NCI-H1092 treated with DMSO at 0.1 percent for 48 hours (cell line): Measurements from ENCODE around the gene DSC2.

Source experiments
- DNase-seq: peaks from one replicate; lab custom pipeline; 2025; lab: John Stamatoyannopoulos, UW

The DSC2 gene

DNA sequence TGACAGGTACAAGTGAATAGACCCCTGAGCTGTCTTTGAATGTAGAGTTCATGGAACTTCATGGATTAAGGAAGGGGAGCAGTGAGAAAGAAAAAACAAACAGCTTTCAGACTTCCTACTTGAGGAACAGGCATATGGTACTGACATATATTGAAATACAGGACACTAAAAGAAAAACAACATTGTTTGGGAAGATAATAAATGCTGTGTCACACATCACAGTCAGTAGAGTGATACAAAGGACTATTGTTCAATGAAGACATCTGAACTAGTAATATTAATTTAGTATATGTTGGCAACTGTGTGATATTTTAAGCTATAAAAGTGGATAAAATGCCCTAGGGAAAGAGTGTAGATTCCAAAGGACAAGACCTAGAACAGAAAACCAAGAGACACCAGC is 3.3 kb downstream of the DSC2 start:
- DNase-seq = no peak

DNA sequence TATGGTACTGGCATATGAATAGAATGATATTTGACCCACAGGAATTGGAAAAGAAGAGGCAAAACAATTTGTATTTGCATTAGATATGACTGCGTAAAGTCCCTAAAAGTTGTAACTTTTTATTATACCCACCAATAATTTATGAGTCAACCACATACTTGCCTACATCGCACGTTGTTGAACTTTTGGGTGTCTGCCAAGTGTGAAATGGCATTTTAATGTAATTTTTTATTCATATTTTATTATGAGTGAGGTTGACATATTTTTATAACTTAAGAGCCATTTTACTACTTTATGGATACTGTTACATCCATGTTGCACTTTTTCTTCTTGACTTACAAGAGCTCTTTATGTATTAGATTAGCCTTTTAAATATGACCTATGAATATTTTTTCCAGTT is 4.6 kb downstream of the DSC2 start:
- no peak for DNase-seq

DNA sequence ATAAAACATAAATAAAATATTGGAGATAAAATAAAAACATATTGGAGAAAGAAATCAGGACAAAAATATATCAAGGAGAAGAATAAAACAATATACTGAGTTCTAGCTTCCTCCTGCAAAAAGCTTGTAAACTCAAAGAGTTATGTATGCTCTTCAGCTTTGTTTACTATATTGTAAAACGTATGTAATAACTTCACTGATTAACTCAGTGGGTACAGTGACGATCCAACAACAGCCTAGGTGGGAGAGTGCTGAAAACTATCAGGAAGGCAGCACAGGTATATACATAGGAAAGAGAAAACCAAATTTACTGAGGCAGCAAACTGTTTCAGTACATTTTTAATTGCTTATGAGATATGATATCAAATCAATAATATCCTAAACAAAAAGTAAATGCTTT is 8.3 kb downstream of the DSC2 start:
- DNase-seq = no peak

DNA sequence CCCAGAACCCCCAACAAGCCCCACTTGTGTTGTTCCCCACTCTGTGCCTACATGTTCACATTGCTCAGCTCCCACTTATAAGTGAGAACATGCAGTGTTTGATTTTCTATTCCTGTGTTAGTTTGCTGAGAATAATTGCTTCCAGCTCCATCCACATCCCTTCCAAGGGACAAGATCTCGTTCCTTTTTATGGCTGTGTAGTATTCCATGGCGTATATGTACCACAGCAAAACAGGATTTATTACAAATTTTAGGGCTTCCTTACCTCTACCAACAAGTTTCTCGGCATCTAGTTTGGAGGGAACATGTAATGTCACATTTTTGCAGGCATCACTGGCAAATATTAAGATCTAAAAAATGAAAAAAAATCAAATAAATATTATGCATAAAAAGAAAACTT is 8.9 kb downstream of the DSC2 start:
- no peak for DNase-seq

DNA sequence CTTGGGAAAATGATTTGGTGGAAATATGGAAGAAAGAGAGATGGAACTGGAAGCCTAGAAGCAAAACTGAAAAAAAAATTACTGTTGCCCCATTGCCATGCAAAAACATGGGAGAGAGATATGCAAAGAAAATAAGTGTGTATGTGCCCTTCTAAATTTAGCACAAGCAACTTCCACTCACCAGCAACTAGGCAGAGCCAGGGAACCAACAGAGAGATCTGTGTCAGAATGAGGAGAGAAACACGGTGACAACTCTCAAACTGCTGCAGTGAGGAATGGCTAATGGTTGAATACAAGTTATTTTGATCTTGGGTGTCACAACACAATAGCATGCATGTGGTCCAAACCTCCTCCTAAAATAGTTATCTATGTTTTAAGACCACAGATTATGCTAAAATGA is 10.9 kb downstream of the DSC2 start:
- DNase-seq = no peak

DNA sequence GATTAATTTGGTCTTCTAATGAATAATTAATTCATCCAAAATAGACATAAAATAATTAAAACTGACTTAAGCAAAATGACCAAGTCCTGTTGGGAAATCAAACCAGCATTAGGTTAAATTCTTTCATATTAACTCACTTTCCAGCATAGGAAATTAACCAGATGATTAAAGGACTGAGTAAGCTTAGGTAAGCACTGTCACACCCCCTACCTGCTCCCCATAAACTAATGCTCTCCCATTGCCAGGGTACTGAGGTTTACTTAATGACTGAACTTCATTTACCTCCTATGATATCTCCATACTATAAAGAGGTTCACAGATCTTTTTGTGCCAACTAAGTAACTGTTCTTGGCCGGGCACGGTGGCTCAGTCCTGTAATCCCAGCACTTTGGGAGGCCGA is 13.7 kb downstream of the DSC2 start:
- DNase-seq = no peak

DNA sequence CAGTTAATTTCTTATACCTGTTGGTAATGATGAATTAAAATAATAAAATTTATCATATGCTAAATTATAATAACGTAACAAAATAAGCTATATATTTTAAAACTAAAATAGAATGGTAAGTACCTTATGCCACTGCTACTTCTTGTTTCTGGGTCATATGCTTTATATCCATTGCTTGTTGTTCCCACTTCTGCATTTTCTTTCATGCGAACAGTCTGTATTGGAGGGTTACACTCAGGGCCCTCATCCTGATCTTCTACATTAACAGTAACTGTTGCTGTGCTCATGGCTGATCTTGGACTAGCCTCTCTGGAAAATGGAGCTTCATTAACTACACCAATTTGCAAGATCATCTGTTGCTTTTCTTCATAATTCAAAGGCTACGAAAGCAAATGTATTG is 22.2 kb downstream of the DSC2 start:
- no peak for DNase-seq

DNA sequence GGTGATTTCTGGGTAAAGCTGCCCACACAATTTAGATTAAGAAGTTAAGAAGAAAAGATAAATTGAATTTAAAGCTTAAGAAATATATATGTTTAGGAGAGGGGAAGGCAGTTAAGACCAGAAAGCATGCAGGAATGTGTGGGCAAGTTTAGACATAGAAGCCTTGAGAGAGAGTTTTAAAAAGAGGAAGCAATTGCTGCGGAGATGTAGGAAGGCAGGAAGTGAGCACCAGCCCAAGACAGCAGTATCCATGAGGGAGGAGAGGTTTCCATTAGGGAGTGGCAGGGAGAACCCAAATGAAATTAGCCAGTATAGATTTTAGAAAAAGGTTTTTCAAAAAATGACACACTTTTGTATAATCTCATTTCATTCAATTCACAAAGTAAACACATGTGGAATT is 24.3 kb downstream of the DSC2 start:
- no peak for DNase-seq

DNA sequence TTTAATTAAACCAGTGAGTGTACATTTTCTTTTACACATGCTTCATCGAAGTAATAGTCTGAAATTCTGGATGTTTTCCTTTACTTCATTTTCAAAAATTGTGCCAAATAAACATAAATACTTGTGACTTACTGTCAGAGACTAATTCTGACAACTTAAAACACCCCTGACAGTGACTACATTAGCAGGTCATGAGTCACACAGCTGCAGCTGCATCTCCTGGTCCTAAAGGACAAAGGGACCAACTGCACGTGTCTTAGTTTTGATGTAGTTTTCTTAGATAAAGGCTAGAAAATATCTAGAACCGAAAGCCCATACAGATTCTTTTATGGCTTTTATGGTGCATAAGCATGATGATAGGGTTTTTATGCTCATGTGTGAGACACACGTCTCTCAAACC is 30.0 kb downstream of the DSC2 start:
- DNase-seq = no peak

DNA sequence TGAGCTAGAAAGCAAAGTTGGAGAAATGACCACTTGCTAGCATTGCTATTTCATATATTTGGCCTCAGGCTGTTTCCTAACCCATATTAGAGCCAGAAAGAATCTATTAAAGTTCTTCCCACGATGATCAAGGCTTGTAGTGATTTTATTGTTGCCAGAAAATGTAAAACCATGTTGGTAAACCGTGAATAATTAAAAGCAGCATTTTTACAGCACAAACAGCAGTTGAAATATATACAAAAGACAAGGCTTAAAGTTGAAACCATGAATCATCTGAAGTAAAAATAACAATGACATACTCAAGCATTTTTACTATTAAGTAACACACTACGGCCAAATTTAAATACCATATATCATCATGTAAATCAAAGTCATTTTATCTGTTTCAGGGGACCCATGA is 32.0 kb downstream of the DSC2 start:
- DNase-seq = no peak

DNA sequence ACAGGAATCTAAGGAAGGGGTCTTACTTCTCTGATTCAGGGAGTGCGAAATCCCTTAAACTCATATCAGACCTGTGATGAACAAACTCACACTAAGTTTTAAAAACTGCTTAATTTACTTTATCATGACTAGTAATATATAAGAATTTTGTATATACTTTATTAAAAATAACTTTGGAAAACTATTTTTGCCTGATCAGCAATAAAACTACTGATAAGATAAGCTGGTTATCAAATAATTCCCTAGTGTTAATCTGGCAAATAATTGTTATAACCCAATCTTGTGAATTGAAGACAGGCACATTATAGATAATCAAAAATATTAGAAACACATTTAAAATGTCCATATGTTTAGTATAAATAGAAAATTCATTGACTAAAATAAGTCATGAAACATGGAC is 36.0 kb downstream of the DSC2 start:
- no peak for DNase-seq

DNA sequence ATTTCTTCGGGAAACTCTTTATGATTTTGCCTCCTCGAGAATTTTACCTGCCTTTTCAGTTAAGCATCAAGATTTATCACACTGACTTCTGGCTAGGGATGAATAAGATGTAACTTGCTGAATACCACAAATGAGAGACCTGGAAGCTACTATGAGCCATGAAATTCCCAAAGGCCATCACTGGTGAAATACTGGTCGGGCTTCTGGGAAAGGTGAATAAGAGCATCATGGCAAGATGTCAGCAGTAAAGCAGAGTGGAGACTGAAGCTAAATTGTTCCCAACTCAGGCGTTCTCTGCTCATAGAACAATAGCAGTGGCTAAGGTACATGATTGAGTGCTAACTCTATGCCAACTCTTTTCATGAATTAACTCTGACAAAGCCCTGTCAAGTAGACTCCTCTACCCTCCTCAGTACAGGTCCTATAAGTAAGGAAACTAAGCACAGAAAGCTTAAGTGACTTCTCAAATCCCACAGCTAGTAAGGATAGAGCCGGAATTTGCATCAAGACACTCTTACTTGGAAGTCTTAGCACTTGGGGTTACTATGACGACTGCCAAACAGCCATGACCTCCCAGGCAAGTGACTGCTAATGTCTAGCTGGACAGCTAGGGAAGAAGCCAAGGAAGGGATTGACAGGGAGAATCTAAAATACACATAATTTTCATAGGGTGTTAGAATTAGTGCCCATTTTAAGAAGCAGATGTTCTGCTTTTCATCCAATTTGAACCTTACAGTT is 37.0 kb downstream of the DSC2 start:
- no peak for DNase-seq

DNA sequence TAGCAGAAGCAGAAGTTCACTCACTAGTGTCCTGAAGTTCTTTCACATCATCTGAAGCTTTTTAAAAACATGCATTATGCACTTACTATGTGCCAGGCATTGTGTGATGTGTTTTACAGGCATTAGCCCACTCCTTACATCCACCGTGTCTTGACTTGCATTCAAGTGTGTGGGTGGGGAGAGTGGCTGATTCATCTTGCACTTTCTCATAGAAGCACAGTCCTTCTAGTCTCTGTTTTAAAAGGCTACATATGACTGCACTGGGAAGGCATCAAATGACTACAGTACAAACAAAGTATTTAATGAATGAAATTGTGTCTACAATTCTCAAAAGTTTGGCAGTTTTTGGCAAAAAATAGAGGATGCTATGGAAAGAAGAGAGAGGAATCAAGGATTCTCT is 38.1 kb downstream of the DSC2 start:
- no peak for DNase-seq

DNA sequence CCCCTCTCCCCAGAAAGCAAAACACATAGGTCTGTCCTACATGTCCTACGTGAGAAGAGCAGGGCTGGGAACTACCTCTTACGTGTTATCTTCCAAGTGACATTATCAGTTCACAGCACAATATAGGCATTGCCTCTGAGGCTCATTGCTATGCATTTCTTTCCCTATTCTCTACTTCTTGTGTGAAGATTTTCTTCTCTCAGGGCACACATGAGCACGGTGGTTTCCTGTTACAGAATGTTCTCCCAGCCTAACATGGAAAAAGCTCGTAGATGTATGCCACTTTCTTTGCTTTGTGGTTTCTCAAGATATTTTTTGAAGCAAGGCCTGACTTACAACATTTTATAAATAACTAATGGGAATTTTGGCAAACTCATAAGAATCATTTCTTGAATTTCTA is 40.3 kb downstream of the DSC2 start:
- DNase-seq = no peak

DNA sequence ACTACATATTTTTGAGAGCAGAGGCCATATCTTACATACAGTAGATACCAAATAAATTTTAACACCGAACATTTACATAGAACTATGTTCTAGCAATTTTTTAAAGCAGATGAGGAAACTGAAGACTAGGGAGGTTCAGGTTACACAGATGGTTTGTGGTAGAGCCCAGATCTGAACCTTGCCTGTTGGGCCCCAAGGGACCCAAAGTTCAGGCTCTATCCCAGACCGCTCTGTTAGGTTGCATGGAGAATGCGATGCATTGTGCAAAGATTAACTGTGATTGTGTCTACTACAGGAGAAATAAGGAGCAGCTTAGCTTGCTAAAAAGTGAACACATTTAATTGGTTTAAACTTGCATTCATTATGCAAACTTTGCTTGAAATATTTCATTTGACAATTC is 43.3 kb downstream of the DSC2 start:
- DNase-seq = no peak

DNA sequence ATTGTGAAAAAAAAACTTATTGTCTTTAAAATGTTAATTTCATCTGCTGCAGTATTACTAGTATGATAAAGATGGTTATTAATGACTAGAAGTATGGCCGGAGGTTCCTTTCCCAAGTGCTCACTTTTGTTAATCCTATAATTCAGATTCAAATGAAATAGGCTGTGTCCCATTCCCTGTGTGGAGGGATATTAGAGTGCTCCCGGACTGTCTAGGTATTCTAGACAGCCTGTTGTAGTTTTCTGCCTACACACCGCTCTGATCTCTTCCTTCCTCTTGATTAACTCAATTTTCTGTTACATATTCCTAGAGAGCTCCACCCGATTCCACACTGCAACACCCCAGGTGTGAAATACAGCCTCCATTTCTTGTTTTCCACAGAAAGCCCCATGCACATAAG is 44.3 kb downstream of the DSC2 start:
- no peak for DNase-seq

DNA sequence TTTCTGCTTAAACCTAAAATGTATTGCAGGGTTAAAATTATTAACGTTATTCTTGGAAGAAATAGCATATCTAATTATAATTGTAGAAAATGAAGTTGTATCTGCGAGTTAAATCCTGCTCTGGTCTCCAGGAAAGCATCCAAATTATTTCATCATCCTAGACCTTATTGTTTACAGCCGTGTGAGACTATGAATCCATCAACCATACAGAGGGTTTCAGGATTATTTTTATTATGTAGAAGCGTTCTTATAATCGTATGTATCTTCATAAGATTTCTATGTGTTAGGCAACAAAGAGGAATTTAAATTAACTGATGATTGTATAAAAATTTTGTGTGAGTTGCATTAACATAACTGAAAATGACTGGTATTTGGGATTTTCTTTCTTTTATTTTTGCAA is 45.2 kb downstream of the DSC2 start:
- DNase-seq = no peak

DNA sequence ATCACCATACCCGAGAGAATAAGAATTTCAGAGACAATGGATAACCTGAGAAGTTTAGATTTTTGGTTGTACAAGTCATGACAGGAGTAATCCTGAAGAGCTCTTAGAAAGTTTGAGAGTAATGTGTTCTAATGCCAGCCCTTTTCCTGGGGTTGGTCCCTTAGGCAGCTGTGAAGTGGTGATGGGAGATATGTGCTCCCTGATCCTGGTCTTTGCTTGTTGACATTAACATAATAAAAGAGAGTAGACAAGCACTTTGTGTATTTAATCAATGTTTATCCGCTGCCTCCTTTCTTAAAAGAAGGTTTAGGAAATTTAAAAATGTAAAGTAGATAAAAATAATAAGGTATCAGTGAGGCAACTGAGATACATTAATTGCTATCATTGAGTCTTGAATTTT is 45.9 kb downstream of the DSC2 start:
- no peak for DNase-seq

DNA sequence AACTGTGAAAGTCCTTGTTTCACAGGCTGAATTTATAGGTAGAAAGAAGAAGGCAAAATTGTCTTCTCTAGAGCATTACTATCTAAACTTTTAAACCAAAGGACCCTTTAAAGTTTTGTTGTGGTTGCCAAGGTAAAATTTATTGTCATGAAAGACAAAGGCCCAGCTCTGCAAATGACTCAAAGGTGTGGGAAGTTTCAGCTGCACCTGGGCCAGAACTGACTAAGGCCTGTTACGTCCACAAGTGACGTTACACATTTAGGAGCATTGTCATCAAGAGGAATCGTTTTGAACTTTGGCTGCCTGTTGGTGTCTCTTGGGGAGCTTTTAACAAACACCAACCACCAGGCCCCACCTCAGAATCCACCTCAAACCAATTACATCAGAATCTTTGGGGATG is 51.6 kb downstream of the DSC2 start:
- no peak for DNase-seq

DNA sequence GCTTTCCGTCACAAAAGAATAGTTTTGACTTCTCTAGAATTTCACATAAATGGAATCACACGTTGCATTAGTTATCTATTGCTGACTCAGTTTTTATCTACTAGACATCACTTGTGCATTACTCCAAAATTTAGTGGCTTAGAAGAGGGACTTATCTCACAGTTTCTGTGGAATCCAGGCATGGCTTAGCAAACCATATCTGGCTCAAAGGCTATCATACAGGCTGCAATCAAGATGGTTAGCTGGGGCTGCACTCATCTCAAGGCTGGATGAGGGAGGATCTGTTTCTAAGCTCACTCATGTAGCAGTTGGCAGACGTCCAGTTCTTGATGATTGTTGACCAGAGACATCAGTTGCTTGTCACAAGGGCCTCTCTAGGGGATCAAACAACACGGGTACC is 53.0 kb downstream of the DSC2 start:
- no peak for DNase-seq

DNA sequence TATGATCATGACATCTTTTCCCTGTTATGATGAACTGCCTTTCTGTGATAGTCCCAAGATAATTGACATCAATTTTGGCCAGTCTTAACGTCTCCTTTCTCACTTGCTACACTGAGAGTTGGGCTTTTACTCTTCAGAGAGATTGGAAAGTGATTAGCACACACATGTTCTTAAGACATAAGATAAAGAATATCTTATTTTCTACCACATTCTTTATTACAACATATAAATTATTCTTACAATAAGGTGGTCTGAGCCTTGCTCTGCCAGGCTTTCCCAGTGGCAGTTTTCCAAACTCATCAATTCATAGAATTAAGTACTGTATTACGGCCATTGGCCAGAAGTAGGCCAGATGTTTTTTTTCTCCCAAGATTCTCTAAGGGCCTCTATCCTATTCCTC is 54.0 kb downstream of the DSC2 start:
- no peak for DNase-seq

DNA sequence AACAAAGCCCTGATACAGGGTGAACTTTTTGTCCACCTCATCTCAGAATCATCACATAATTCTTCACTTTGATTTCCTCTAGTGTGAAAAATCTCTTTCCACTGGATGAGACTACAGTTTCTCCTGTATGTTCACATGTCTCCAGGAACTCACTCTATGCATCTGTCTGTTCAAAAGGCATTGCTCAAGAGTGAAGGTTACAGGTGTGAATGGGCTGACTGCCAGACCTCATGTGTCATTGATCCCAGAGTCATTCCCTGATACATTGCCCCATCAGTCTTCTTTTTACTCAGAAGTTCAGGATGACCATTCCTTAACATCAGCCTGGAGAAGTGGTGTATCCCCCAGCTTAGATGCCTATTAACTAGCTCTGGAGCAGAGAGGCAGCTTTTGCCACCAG is 55.3 kb downstream of the DSC2 start:
- DNase-seq = no peak

DNA sequence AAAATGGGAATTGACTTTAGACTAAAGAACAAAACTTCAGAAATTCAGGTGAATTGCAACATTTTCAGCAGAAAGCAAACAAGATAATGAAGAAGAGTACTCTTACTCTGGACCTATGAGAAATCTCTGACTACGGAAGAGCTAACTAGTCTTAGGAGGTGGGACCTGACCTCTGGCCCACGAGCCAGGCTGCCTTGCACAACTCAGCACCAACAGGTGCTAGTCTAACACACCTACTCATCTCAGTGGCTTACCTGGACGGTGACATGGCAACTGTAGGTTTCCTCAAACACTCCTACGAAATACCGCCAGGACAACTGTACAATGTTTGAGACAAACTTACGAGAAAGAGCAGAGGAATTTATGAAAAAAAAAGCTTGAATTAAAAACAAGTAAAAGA is 56.6 kb downstream of the DSC2 start:
- DNase-seq = no peak

DNA sequence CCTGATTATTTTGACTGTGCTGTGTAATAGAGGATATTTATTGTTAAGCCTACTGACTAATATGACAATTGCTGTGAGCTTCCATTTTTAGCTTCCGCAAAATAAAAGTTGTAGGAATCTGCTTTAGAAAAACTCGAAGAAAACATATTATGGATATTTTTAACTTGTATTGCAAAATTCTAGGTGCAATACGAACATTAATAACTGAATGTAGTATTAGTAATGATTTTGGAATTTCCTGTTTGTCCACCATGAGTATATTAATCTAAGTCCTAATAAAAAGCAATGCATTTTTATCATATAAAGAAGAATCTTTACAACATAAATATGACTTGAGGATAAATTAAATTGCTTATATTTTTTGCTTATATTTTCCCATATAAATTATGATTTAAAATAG is 57.3 kb downstream of the DSC2 start:
- no peak for DNase-seq

DNA sequence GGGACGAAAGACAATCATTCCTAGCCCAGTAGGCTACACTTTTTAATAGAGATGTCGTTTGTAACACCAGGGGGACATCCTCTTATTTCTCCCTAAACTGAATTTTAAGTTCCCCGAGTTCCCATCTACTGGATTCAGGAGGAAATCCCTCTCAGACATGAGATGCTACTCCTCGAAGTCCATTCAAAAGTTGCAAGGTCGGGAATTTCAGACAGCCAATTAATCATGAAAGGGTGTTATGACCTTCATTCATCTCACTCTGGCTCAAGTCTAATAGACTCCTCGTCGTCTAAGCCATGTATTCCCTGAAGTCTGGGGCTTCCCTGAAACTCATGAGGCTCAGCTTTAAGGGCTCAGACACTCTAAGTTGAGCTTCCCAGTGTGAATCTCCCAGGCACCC is 58.5 kb downstream of the DSC2 start:
- DNase-seq = no peak
